Measurements from ENCODE around the gene LBP.

DNA sequence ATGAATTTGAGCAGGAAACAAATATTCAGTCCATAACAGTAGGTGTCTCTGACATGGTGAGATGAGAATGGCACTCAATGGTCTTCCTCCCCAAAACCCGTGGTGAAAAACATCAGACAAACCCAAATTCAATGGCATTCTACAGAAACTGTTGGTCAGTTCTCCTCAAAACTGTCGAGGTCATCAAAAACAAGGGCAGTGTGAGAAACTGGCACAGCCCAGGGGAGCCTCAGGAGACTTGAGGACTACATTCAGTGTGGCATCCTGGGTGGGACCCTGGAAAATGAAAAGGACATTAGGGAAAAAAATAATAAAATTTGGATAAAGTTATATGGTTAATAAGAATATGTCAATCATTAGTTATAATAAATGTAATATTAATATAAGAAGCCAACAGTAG, 40.6 kb downstream of the LBP start:
- TF ChIP-seq, protein P1, sequence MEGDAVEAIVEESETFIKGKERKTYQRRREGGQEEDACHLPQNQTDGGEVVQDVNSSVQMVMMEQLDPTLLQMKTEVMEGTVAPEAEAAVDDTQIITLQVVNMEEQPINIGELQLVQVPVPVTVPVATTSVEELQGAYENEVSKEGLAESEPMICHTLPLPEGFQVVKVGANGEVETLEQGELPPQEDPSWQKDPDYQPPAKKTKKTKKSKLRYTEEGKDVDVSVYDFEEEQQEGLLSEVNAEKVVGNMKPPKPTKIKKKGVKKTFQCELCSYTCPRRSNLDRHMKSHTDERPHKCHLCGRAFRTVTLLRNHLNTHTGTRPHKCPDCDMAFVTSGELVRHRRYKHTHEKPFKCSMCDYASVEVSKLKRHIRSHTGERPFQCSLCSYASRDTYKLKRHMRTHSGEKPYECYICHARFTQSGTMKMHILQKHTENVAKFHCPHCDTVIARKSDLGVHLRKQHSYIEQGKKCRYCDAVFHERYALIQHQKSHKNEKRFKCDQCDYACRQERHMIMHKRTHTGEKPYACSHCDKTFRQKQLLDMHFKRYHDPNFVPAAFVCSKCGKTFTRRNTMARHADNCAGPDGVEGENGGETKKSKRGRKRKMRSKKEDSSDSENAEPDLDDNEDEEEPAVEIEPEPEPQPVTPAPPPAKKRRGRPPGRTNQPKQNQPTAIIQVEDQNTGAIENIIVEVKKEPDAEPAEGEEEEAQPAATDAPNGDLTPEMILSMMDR (IDR thresholded peaks at IDR 0.05) = no peak
- TF ChIP-seq POLR2AphosphoS5 (IDR thresholded peaks at IDR 0.05) = no peak

Data from stomach (tissue), 4 donors.